Globus pallidus (tissue), 1 donor: Measurements from ENCODE around the gene SLC6A1.
A peak's percentile ranks its signal among the peaks of the same experiment; 100 is the strongest.

Experiments used
- DNase-seq: peaks from one replicate; pipeline ENCODE4 v3.0.0-alpha.2; 2015; ENCODE audit warnings: low spot score

The SLC6A1 gene

GRCh38 chr3:11019116-11019819, 26.7 kb downstream of the SLC6A1 start:
- DNase-seq = no peak

- DNase-seq = no peak
Measured at GRCh38 chr3:11020764-11021163, 28.2 kb downstream of the SLC6A1 start.

GRCh38 chr3:11021611-11022011, 29.1 kb downstream of the SLC6A1 start:
- peak; percentile 85 for DNase-seq

- no peak for DNase-seq
Measured at GRCh38 chr3:11022115-11022514, 29.6 kb downstream of the SLC6A1 start.

GRCh38 chr3:11024181-11024580, 31.6 kb downstream of the SLC6A1 start:
- no peak for DNase-seq

GRCh38 chr3:11029948-11030347, 37.4 kb downstream of the SLC6A1 start:
- DNase-seq = no peak

GRCh38 chr3:11033871-11034270, 41.3 kb downstream of the SLC6A1 start:
- DNase-seq = no peak

- DNase-seq = no peak
Measured at GRCh38 chr3:11034309-11034985, 41.9 kb downstream of the SLC6A1 start.

GRCh38 chr3:11035757-11036505, 43.4 kb downstream of the SLC6A1 start:
- DNase-seq = no peak

GRCh38 chr3:11037241-11037873, 44.8 kb downstream of the SLC6A1 start:
- DNase-seq = peak; percentile 38

- DNase-seq = no peak
Measured at GRCh38 chr3:11037976-11038375, 45.4 kb downstream of the SLC6A1 start.

GRCh38 chr3:11045536-11045935, 53.0 kb downstream of the SLC6A1 start:
- no peak for DNase-seq

- no peak for DNase-seq
Measured at GRCh38 chr3:11047500-11047899, 55.0 kb downstream of the SLC6A1 start.

- no peak for DNase-seq
Measured at GRCh38 chr3:11050666-11051323, 58.2 kb downstream of the SLC6A1 start.

GRCh38 chr3:11053926-11054503, 61.5 kb downstream of the SLC6A1 start:
- DNase-seq = no peak

GRCh38 chr3:11054739-11055438, 62.3 kb downstream of the SLC6A1 start:
- no peak for DNase-seq

- no peak for DNase-seq
Measured at GRCh38 chr3:11055496-11055895, 62.9 kb downstream of the SLC6A1 start.

GRCh38 chr3:11056531-11057050, 64.0 kb downstream of the SLC6A1 start:
- DNase-seq = no peak

- DNase-seq = no peak
Measured at GRCh38 chr3:11057655-11058054, 65.1 kb downstream of the SLC6A1 start.

GRCh38 chr3:11059090-11059798, 66.7 kb downstream of the SLC6A1 start:
- DNase-seq = peak; percentile 78
